Neural progenitor cell (in vitro differentiated cells): Measurements from ENCODE around the gene C2orf66. TPM values are rescaled to one million over a fixed set of nuclear protein-coding genes. Genes with fewer than 3 reads are reported as not detected.

ENCODE experiments used
- DNase-seq: peaks from one replicate; pipeline ENCODE4 v3.0.0-alpha.2; 2016; ENCODE audit warnings: low spot score
- H2AFZ ChIP-seq: fragments of 200-600 bp; sonication (generic); replicated peaks from 2 replicates; pipeline ENCODE4 v1.6.1; 2016; ENCODE audit warnings: antibody characterized with exemption
- H3F3A ChIP-seq: fragments of 200-600 bp; sonication (generic); 2 replicates; pipeline ENCODE4 v1.6.1; 2016; ENCODE audit warnings: antibody characterized with exemption, low read depth
- H3K27ac ChIP-seq: fragments of 200-600 bp; sonication (generic); 2 replicates; pipeline ENCODE4 v1.5.1; 2016; ENCODE audit warnings: mild to moderate bottlenecking
- H3K27me3 ChIP-seq: fragments of 200-600 bp; sonication (generic); 2 replicates; pipeline ENCODE4 v1.6.1; 2016; ENCODE audit warnings: mild to moderate bottlenecking, moderate library complexity
- H3K36me3 ChIP-seq: fragments of 200-600 bp; sonication (generic); 2 replicates; pipeline ENCODE4 v1.5.1; 2016
- H3K4me1 ChIP-seq: fragments of 200-600 bp; sonication (generic); 2 replicates; pipeline ENCODE4 v1.6.1; 2016; ENCODE audit warnings: mixed run types
- H3K4me2 ChIP-seq: fragments of 200-600 bp; sonication (generic); 2 replicates; pipeline ENCODE4 v1.6.1; 2016
- H3K4me3 ChIP-seq: fragments of 200-600 bp; sonication (generic); 2 replicates; pipeline ENCODE4 v1.5.1; 2016
- H3K79me2 ChIP-seq: fragments of 200-600 bp; sonication (generic); 2 replicates; pipeline ENCODE4 v1.6.1; 2016; ENCODE audit warnings: low read depth
- H3K9ac ChIP-seq: fragments of 200-600 bp; sonication (generic); 2 replicates; pipeline ENCODE4 v1.6.1; 2016
- H3K9me3 ChIP-seq: fragments of 200-600 bp; sonication (generic); 2 replicates; pipeline ENCODE4 v1.5.1; 2016; ENCODE audit warnings: low read depth
- H4K20me1 ChIP-seq: fragments of 200-600 bp; sonication (generic); 2 replicates; pipeline ENCODE4 v1.6.1; 2016; ENCODE audit warnings: low read depth
- H3K27ac Mint-ChIP-seq: 3 replicates; pipeline ENCODE4 v1.8.0; 2021; ENCODE audit warnings: mixed read lengths
- H3K27me3 Mint-ChIP-seq: 2 replicates; pipeline ENCODE4 v1.8.0; 2022; ENCODE audit warnings: low read depth, mild to moderate bottlenecking, inconsistent platforms, moderate library complexity, mixed read lengths; ENCODE audit not compliant: insufficient read depth
- H3K36me3 Mint-ChIP-seq: 3 replicates; pipeline ENCODE4 v1.8.0; 2021; ENCODE audit warnings: mixed read lengths
- H3K4me1 Mint-ChIP-seq: 3 replicates; pipeline ENCODE4 v1.8.0; 2021; ENCODE audit warnings: mixed read lengths
- H3K4me3 Mint-ChIP-seq: 3 replicates; pipeline ENCODE4 v1.8.0; 2021; ENCODE audit warnings: mild to moderate bottlenecking, moderate library complexity, mixed read lengths
- H3K9me3 Mint-ChIP-seq: 3 replicates; pipeline ENCODE4 v1.8.0; 2020; ENCODE audit warnings: mixed read lengths
- EZH2 ChIP-seq: fragments of 200-600 bp; sonication (generic); IDR thresholded peaks from 2 replicates; pipeline ENCODE4 v1.6.1; 2017; ENCODE audit warnings: antibody characterized with exemption, mild to moderate bottlenecking, moderate library complexity
- EZH2phosphoT487 ChIP-seq: fragments of 200-600 bp; sonication (generic); IDR thresholded peaks from 2 replicates; pipeline ENCODE4 v1.6.1; 2017; ENCODE audit warnings: antibody characterized with exemption
- small RNA-seq: library from RNA; depleted of rRNA; stranded (forward); fragments of <200 nt; gene quantifications from one replicate; pipeline ENCODE3, GENCODE V24; 2015
- total RNA-seq: library from RNA; depleted of rRNA; stranded (reverse); fragments of >200 nt; gene quantifications from 2 replicates; pipeline ENCODE4 v1.2.3, GENCODE V29; 2015; ENCODE audit warnings: low replicate concordance
- TF ChIP-seq, protein P1 (sequence below): fragments of 200-600 bp; sonication (generic); IDR thresholded peaks from 2 replicates; pipeline ENCODE4 v1.5.1; 2017; ENCODE audit warnings: antibody characterized with exemption, mild to moderate bottlenecking

C2orf66 gene
- total RNA-seq, 1 donor from 2014 or later, result 0.43 TPM

GRCh38 chr2:196759378-196759706, 49.8 kb downstream of the C2orf66 start:
- Mint-ChIP-seq H3K36me3 (peaks cover 54% of the 10 kb centered on the region), H3K9me3 (peaks cover 36% of the 10 kb centered on the region), H3K4me3 (no peak overlapping the region), H3K27me3 (peaks cover 4% of the 10 kb centered on the region), H3K27ac (no peak overlapping the region), H3K4me1 (no peaks in the 10 kb centered on the region)
- no peak for TF ChIP-seq EZH2
- TF ChIP-seq, protein P1, sequence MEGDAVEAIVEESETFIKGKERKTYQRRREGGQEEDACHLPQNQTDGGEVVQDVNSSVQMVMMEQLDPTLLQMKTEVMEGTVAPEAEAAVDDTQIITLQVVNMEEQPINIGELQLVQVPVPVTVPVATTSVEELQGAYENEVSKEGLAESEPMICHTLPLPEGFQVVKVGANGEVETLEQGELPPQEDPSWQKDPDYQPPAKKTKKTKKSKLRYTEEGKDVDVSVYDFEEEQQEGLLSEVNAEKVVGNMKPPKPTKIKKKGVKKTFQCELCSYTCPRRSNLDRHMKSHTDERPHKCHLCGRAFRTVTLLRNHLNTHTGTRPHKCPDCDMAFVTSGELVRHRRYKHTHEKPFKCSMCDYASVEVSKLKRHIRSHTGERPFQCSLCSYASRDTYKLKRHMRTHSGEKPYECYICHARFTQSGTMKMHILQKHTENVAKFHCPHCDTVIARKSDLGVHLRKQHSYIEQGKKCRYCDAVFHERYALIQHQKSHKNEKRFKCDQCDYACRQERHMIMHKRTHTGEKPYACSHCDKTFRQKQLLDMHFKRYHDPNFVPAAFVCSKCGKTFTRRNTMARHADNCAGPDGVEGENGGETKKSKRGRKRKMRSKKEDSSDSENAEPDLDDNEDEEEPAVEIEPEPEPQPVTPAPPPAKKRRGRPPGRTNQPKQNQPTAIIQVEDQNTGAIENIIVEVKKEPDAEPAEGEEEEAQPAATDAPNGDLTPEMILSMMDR, result no peak
- no peak for TF ChIP-seq EZH2phosphoT487
- Histone ChIP-seq H3K4me1 (no peaks in the 10 kb centered on the region), H3K79me2 (no peaks in the 10 kb centered on the region), H4K20me1 (no peaks in the 10 kb centered on the region), H3K9me3 (no peaks in the 10 kb centered on the region), H3K4me3 (no peak overlapping the region), H3F3A (no peaks in the 10 kb centered on the region), H3K36me3 (peaks cover 6% of the 10 kb centered on the region), H3K27ac (no peak overlapping the region), H3K4me2 (no peak overlapping the region), H3K27me3 (no peaks in the 10 kb centered on the region), H2AFZ (no peak overlapping the region), H3K9ac (no peak overlapping the region)
- no peak for DNase-seq

GRCh38 chr2:196758474-196759377, 50.4 kb downstream of the C2orf66 start:
- H2AFZ ChIP-seq, result no peak overlapping the region
- no peaks in the 10 kb centered on the region for H3F3A ChIP-seq
- TF ChIP-seq EZH2phosphoT487, result no peak
- TF ChIP-seq, protein P1, result peak; percentile 28
- no peak for TF ChIP-seq EZH2
- H3K79me2 ChIP-seq, result no peaks in the 10 kb centered on the region
- Mint-ChIP-seq H3K4me3 (no peak overlapping the region), H3K4me1 (no peaks in the 10 kb centered on the region), H3K9me3 (peaks cover 42% of the 10 kb centered on the region), H3K36me3 (peaks cover 56% of the 10 kb centered on the region), H3K27ac (no peak overlapping the region), H3K27me3 (peaks cover 4% of the 10 kb centered on the region)
- peaks cover 4% of the 10 kb centered on the region for H3K9me3 ChIP-seq
- no peaks in the 10 kb centered on the region for H3K27me3 ChIP-seq
- no peak for DNase-seq
- no peaks in the 10 kb centered on the region for H3K4me1 ChIP-seq
- H3K4me3 ChIP-seq, result no peak overlapping the region
- H3K36me3 ChIP-seq, result peaks cover 3% of the 10 kb centered on the region
- no peak overlapping the region for H3K4me2 ChIP-seq
- H4K20me1 ChIP-seq, result no peaks in the 10 kb centered on the region
- H3K9ac ChIP-seq, result no peak overlapping the region
- H3K27ac ChIP-seq, result no peak overlapping the region

Small RNAs within 50 kb of the gene (small RNA-seq; reads per million reads assigned to genes)
- gene AC012486.1, result not detected

Other genes with a start within 250 kb of the C2orf66 start
- 7.3 and 8.6 TPM in 2 replicates for gene HECW2, start 215.8 kb downstream of the C2orf66 start, total RNA-seq
- 56.1 and 69.4 TPM in 2 replicates for gene CCDC150, start 169.6 kb downstream of the C2orf66 start, total RNA-seq
- 59.9 and 122 TPM in 2 replicates for gene GTF3C3, start 9.7 kb downstream of the C2orf66 start, total RNA-seq
- gene PGAP1, start 117.4 kb upstream of the C2orf66 start, total RNA-seq, result 65.5 and 107 TPM in 2 replicates